Activated CD8-positive, alpha-beta T cell treated with anti-CD3 and anti-CD28 coated beads for 36 hours (primary cell): Measurements from ENCODE around the gene SLC44A5. TPM values are rescaled to one million over a fixed set of nuclear protein-coding genes. Genes with fewer than 3 reads are reported as not detected.

Experiments used
- ATAC-seq: fragments of 200-7000 bp; cut with Tn5 transposase; one replicate; pipeline ENCODE4 v1.10.0; 2021; ENCODE audit warnings: mild to moderate bottlenecking, moderate library complexity
- CTCF ChIA-PET: fragments of 350-600 bp; sonication (Branson Sonifier 250); formaldehyde crosslinking; loops from one replicate; lab custom pipeline; 2021; ENCODE audit warnings: antibody characterized with exemption; lab: Charles Lee
- POLR2A ChIA-PET: fragments of 350-600 bp; sonication (Branson Sonifier 250); formaldehyde crosslinking; loops from one replicate; lab custom pipeline; 2021; ENCODE audit warnings: antibody characterized with exemption; lab: Charles Lee
- DNase-seq: peaks from one replicate; pipeline ENCODE4 v3.0.0-alpha.2; 2020
- H3K27ac Mint-ChIP-seq: one replicate; pipeline ENCODE4 v1.8.0; 2021; ENCODE audit warnings: mild to moderate bottlenecking, mixed read lengths
- H3K27me3 Mint-ChIP-seq: one replicate; pipeline ENCODE4 v1.8.0; 2021; ENCODE audit warnings: mixed read lengths
- H3K36me3 Mint-ChIP-seq: one replicate; pipeline ENCODE4 v1.8.0; 2021; ENCODE audit warnings: low read depth, mixed read lengths
- H3K4me1 Mint-ChIP-seq: one replicate; pipeline ENCODE4 v1.8.0; 2021; ENCODE audit warnings: low read depth, mixed read lengths
- H3K4me3 Mint-ChIP-seq: one replicate; pipeline ENCODE4 v1.8.0; 2021; ENCODE audit warnings: mild to moderate bottlenecking, moderate library complexity, mixed read lengths
- H3K9me3 Mint-ChIP-seq: one replicate; pipeline ENCODE4 v1.8.0; 2021; ENCODE audit warnings: mixed read lengths
- CTCF ChIP-seq: fragments of 200-600 bp; IDR thresholded peaks from one replicate; pipeline ENCODE4 v1.8.0; 2022; ENCODE audit warnings: antibody characterized with exemption, mild to moderate bottlenecking
- intact Hi-C: fragments of 100-400 bp; cut with micrococcal nuclease; formaldehyde crosslinking; loops from one replicate; pipeline ENCODE4 v1.10.0; 2022
- total RNA-seq, 2 experiments: library from RNA; stranded (reverse); gene quantifications; one replicate each; pipeline ENCODE4 v1.2.3, GENCODE V29; 2021

Gene SLC44A5
- total RNA-seq, 2 experiments from 2014 or later, result 0.11 to 0.22 TPM

DNA sequence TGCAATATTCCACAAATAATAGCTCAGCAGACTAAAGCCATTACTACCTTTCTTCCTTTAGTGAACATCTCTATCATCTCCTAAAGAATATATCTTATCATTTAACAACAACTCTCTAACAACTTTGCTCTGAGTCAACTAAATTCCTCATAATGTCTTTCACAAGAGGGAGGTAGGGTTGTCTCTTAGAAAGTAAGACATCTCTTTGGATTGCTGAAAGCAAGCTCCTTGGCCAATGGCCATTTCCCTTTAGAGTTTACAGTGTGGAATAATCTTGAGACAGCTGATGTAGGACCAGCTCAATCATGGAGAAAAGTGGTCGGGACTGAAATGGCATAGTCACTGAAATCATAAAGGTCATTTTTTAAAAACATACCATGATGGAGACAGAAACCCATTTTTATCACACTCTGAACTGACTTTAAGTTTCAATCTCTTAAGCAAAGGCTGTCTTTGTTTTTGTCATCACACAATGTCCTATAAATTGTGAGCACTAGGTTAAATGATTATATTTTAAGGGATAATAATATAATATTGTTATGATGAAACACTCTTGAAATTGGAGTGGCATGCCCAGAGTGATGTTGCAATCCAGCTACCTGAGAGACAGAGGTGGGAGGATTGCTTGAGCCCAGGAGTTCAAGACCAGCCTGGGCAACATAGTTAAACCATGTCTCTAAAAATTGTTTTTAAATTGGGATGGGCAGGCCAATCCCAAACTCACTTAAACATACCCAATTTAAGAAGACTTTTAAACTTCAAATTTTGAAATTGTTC is 91.1 kb downstream of the SLC44A5 start:
- no peak overlapping the region for H3K4me3 Mint-ChIP-seq
- DNase-seq (no peak), ATAC-seq (no peak)
- no peaks in the 10 kb centered on the region for H3K36me3 Mint-ChIP-seq
- no peaks in the 10 kb centered on the region for H3K9me3 Mint-ChIP-seq
- CTCF ChIA-PET, result interaction anchor here (0.7 kb wide), 1 partner anchor 723 kb away, joined by 3 read pairs; no protein-coding TSS in a partner anchor
- H3K4me1 Mint-ChIP-seq, result no peaks in the 10 kb centered on the region
- peaks cover 2% of the 10 kb centered on the region for H3K27me3 Mint-ChIP-seq
- H3K27ac Mint-ChIP-seq, result no peak overlapping the region
- TF ChIP-seq CTCF, result no peak
- POLR2A ChIA-PET, result no interaction called here
- intact Hi-C loops, result no loop called here

DNA sequence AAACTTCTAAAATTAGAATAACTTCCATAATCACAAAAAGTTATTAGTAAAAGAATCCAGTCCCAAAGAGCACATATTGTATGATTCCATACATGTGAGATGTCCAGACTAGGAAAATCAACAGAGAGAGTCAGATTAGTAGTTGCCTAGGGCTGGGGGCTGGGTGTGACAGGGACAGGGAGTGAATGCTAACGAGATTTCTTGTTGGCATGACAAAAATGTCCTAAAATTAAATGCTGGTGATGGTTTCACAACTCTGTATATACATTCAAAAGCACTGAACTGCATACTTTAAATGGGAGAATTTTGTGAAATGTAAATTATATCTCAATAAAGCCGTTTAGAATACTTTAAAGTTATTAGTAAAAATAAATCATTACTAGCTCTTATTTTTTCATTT is 92.2 kb downstream of the SLC44A5 start:
- ChIA-PET CTCF (no interaction called here), POLR2A (no interaction called here)
- Mint-ChIP-seq H3K9me3 (no peaks in the 10 kb centered on the region), H3K4me1 (no peaks in the 10 kb centered on the region), H3K4me3 (no peak overlapping the region), H3K27ac (no peak overlapping the region), H3K36me3 (no peaks in the 10 kb centered on the region), H3K27me3 (peaks cover 2% of the 10 kb centered on the region)
- intact Hi-C loops, result no loop called here
- no peak for DNase-seq
- no peak for ATAC-seq
- no peak for TF ChIP-seq CTCF

GRCh38 chr1:75514270-75514669 is 96.6 kb downstream of the SLC44A5 start:
- intact Hi-C loops, result no loop called here
- ChIA-PET CTCF (interaction anchor here (1.3 kb wide), 1 partner anchor 25 kb away, joined by 3 read pairs; no protein-coding TSS in a partner anchor), POLR2A (no interaction called here)
- no peaks in the 10 kb centered on the region for H3K9me3 Mint-ChIP-seq
- no peak overlapping the region for H3K27ac Mint-ChIP-seq
- peaks cover 2% of the 10 kb centered on the region for H3K27me3 Mint-ChIP-seq
- no peaks in the 10 kb centered on the region for H3K4me1 Mint-ChIP-seq
- no peak for TF ChIP-seq CTCF
- H3K4me3 Mint-ChIP-seq, result no peak overlapping the region
- H3K36me3 Mint-ChIP-seq, result no peaks in the 10 kb centered on the region
- no peak for ATAC-seq
- DNase-seq, result no peak

DNA sequence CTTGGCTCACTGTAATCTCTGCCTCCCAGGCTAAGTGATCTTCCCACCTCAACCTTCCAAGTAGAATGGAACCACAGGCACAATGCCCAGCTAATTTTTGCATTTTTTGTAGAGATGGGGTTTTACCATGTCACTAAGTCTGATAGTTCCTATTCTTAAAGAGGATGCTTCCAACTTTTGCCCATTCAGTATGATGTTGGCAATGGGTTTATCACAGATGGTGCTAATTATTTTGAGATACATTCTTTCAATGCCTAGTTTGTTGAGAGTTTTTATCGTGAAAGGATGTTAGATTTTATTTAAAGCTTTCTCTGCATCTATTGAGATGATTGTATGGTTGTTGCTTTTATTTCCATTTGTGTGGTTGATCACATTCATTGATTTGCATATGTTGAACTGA is 103.9 kb downstream of the SLC44A5 start:
- CTCF ChIA-PET, result no interaction called here
- DNase-seq, result no peak

More for the DNA sequence above, 103.9 kb downstream of the SLC44A5 start:
- intact Hi-C loops, result no loop called here
- Mint-ChIP-seq H3K27me3 (peaks cover 6% of the 10 kb centered on the region), H3K27ac (no peak overlapping the region), H3K36me3 (no peaks in the 10 kb centered on the region), H3K4me1 (no peaks in the 10 kb centered on the region), H3K4me3 (no peak overlapping the region), H3K9me3 (peaks cover 2% of the 10 kb centered on the region)
- TF ChIP-seq CTCF, result no peak
- ATAC-seq, result no peak
- POLR2A ChIA-PET, result no interaction called here
